ENCODE data around the gene GLI3.
A peak's percentile ranks its signal among the peaks of the same experiment; 100 is the strongest.

GLI3 gene

GRCh38 chr7:41942468-41943093 lies 294.4 kb downstream of the GLI3 start:
- POLR2A ChIA-PET, result interaction anchor here (0.6 kb wide), 1 partner anchor 990 kb away, joined by 3 read pairs; the partner anchor contains the start of genes MRPL32 and PSMA2
- TF ChIP-seq, protein P1, sequence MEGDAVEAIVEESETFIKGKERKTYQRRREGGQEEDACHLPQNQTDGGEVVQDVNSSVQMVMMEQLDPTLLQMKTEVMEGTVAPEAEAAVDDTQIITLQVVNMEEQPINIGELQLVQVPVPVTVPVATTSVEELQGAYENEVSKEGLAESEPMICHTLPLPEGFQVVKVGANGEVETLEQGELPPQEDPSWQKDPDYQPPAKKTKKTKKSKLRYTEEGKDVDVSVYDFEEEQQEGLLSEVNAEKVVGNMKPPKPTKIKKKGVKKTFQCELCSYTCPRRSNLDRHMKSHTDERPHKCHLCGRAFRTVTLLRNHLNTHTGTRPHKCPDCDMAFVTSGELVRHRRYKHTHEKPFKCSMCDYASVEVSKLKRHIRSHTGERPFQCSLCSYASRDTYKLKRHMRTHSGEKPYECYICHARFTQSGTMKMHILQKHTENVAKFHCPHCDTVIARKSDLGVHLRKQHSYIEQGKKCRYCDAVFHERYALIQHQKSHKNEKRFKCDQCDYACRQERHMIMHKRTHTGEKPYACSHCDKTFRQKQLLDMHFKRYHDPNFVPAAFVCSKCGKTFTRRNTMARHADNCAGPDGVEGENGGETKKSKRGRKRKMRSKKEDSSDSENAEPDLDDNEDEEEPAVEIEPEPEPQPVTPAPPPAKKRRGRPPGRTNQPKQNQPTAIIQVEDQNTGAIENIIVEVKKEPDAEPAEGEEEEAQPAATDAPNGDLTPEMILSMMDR (IDR thresholded peaks at IDR 0.05; ENCODE audit: insufficient read depth, low read length, missing control alignments), result no peak
- peak overlapping the region; percentile 40; the same call in 1 of the 2 replicates for H3K4me3 ChIP-seq (ENCODE audit: low read depth, low read length)
- CTCF ChIA-PET, result interaction anchor here (0.6 to 8.7 kb wide), 51 partner anchors 13 to 1512 kb away, joined by 3 to 164 read pairs (median 4); partner anchors contain the start of genes MRPL32 and PSMA2
- no peak for DNase-seq (ENCODE audit: low read depth, low spot score)

- CTCF ChIA-PET, result interaction anchor here (0.6 to 8.7 kb wide), 98 partner anchors 8 to 1710 kb away, joined by 3 to 164 read pairs (median 4); partner anchors contain the start of genes INHBA, MRPL32 and PSMA2
- POLR2A ChIA-PET, result interaction anchor here (0.7 to 1.0 kb wide), 3 partner anchors 15 to 902 kb away, joined by 3 to 5 read pairs (median 3); no protein-coding TSS in a partner anchor
- TF ChIP-seq, protein P1 (IDR thresholded peaks at IDR 0.05; ENCODE audit: insufficient read depth, low read length, missing control alignments), result peak; percentile 83
- no peak overlapping the region for H3K4me3 ChIP-seq (ENCODE audit: low read depth, low read length)
- DNase-seq (ENCODE audit: low read depth, low spot score), result no peak
Measured at GRCh38 chr7:41940760-41941343, 296.2 kb downstream of the GLI3 start.

DNA sequence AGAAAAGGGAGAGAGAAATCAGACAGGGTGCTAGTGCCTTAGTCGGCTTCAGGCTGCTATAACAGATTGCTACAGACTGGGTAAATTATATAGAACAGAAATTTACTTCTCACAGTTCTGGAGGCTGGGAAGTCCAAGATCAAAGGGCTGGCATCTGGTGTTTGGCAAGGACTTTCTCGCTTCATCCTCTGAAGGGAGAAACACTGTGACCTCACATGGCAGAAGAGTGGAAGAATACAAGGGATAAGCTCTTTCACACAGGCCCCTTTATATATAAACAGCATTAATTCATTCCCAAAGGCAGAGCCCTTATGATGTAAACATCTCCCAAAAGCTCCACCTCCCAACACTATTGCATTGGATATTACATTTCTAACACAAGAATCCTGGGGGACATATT lies 298.6 kb downstream of the GLI3 start:
- ChIA-PET POLR2A (no interaction called here), CTCF (interaction anchor here (0.9 to 8.7 kb wide), 4 partner anchors 9 to 938 kb away, joined by 3 to 161 read pairs (median 4); no protein-coding TSS in a partner anchor)
- TF ChIP-seq, protein P1 (IDR thresholded peaks at IDR 0.05; ENCODE audit: insufficient read depth, low read length, missing control alignments), result no peak
- H3K4me3 ChIP-seq (ENCODE audit: low read depth, low read length), result no peak overlapping the region
- DNase-seq (ENCODE audit: low read depth, low spot score), result no peak

- ChIA-PET CTCF (interaction anchor here (1.5 to 10.9 kb wide), 2 partner anchors 9 to 16 kb away, joined by 4 to 161 read pairs; no protein-coding TSS in a partner anchor), POLR2A (interaction anchor here (0.5 kb wide), 1 partner anchor 276 kb away, joined by 3 read pairs; no protein-coding TSS in a partner anchor)
- TF ChIP-seq, protein P1 (IDR thresholded peaks at IDR 0.05; ENCODE audit: insufficient read depth, low read length, missing control alignments), result no peak
- H3K4me3 ChIP-seq (ENCODE audit: low read depth, low read length), result no peak overlapping the region
- no peak for DNase-seq (ENCODE audit: low read depth, low spot score)
Measured at GRCh38 chr7:41933427-41933826, 303.6 kb downstream of the GLI3 start.

DNA sequence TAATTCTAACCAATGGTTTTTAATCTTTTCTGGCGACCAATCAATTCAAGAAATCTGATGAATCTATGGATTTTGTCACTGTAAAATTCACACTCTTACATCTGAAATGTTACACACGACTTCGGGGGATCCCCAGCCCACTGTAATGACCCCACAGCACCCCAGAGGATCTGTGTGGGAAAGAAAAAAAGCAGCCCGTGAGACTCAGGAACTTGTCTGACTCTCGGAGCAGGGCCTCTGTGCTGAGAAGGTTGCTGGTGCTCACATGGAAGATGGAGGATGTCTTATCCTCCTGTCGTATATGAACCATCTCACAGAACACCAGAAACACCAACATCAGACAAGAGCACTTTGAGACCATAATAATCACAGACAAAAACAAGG lies 305.8 kb downstream of the GLI3 start:
- TF ChIP-seq, protein P1 (IDR thresholded peaks at IDR 0.05; ENCODE audit: insufficient read depth, low read length, missing control alignments), result no peak
- ChIA-PET POLR2A (no interaction called here), CTCF (interaction anchor here (0.9 to 10.9 kb wide), 2 partner anchors 11 to 226 kb away, joined by 3 to 161 read pairs; no protein-coding TSS in a partner anchor)
- no peak overlapping the region for H3K4me3 ChIP-seq (ENCODE audit: low read depth, low read length)
- no peak for DNase-seq (ENCODE audit: low read depth, low spot score)
